HCT116 (cell line): ENCODE results near the gene RGMB. TPM values are rescaled to one million over a fixed set of nuclear protein-coding genes. Genes with fewer than 3 reads are reported as not detected.

Source experiments
- ATAC-seq: fragments of 200-7000 bp; cut with Tn5 transposase; 2 replicates; pipeline ENCODE4 v1.9.1; 2020; ENCODE audit warnings: mild to moderate bottlenecking, moderate library complexity
- BruUV-seq: library from RNA; stranded (reverse); fragments of 400-500 nt; replicated peaks from 2 replicates; lab custom pipeline; 2021; lab: Mats Ljungman, UMichigan
- CTCF ChIA-PET: fragments of 300-600 bp; sonication (Branson Sonifier 250); formaldehyde crosslinking; loops from one replicate; lab custom pipeline; 2021; ENCODE audit warnings: antibody characterized with exemption; lab: Charles Lee
- POLR2A ChIA-PET: fragments of 300-600, 350-600 bp; sonication (Branson Sonifier 250); formaldehyde crosslinking; loops from one replicate; lab custom pipeline; 2021; ENCODE audit warnings: antibody characterized with exemption; lab: Charles Lee
- RAD21 ChIA-PET, 2 experiments: fragments of 300-600 bp; sonication (Branson Sonifier 250); formaldehyde crosslinking; loops; one replicate each; lab custom pipeline; 2023; ENCODE audit warnings: low total read pairs in 2 of 2; ENCODE audit not compliant: uncharacterized antibody in 2 of 2, unreplicated experiment in 2 of 2, low non-redundant PET in 1 of 2; lab: Charles Lee
- DNase-seq: peaks from one replicate; pipeline ENCODE4 v3.0.0-alpha.2; 2010; ENCODE audit warnings: low read depth, low spot score
- H2AFZ ChIP-seq: fragments of 200-600 bp; shearing (Covaris generic), sonication (generic); 2 replicates; pipeline ENCODE4 v1.6.1; 2017; ENCODE audit warnings: low read depth, mixed run types, mixed read lengths, antibody characterized with exemption, low read length; ENCODE audit not compliant: poor library complexity, severe bottlenecking
- H3K27ac ChIP-seq: 2 replicates; pipeline ENCODE4 v1.5.1; 2012; ENCODE audit warnings: low read depth, low read length
- H3K27me3 ChIP-seq: fragments of 200-600 bp; sonication (generic); 2 replicates; pipeline ENCODE4 v1.6.1; 2016; ENCODE audit warnings: mixed run types, low read length, mixed read lengths; ENCODE audit not compliant: insufficient read depth
- H3K36me3 ChIP-seq, 2 experiments: fragments of 200-500 bp in 1 of 2; fragments of 200-600 bp in 1 of 2; sonication (Bioruptor generic) in 1 of 2; sonication (generic) in 1 of 2; 2 replicates each; pipeline versions ENCODE4 v1.5.1 to v1.6.1; 2014 to 2016; ENCODE audit warnings: low read length in 2 of 2, inconsistent platforms in 1 of 2, mixed read lengths in 1 of 2, mixed run types in 1 of 2; ENCODE audit not compliant: insufficient read depth in 2 of 2, control insufficient read depth in 1 of 2
- H3K4me1 ChIP-seq, 2 experiments: fragments of 200-600 bp in 1 of 2; sonication (generic) in 1 of 2; 2 replicates each; pipeline versions ENCODE4 v1.5.1 to v1.6.1; 2012 to 2017; ENCODE audit warnings: low read length in 2 of 2, inconsistent platforms in 1 of 2, mild to moderate bottlenecking in 1 of 2, mixed read lengths in 1 of 2, mixed run types in 1 of 2, moderate library complexity in 1 of 2; ENCODE audit not compliant: insufficient read depth in 2 of 2, control insufficient read depth in 1 of 2
- H3K4me2 ChIP-seq: fragments of 200-600 bp; sonication (generic); 2 replicates; pipeline ENCODE4 v1.6.1; 2017; ENCODE audit warnings: mixed run types, low read length, mixed read lengths
- H3K4me3 ChIP-seq, 2 experiments: fragments of 200-600 bp in 1 of 2; sonication (generic) in 1 of 2; replicated peaks in 1 of 2; 2 replicates each; pipeline ENCODE4 v1.5.1; 2011 to 2016; ENCODE audit warnings: low read length in 2 of 2, control low read depth in 1 of 2, low read depth in 1 of 2, mild to moderate bottlenecking in 1 of 2, mixed read lengths in 1 of 2, mixed run types in 1 of 2
- H3K79me2 ChIP-seq: fragments of 200-600 bp; sonication (generic); 2 replicates; pipeline ENCODE4 v1.6.1; 2017; ENCODE audit warnings: mild to moderate bottlenecking, mixed run types, low read length, moderate library complexity, mixed read lengths; ENCODE audit not compliant: insufficient read depth
- H3K9ac ChIP-seq: fragments of 200-600 bp; sonication (generic); 2 replicates; pipeline ENCODE4 v1.6.1; 2016; ENCODE audit warnings: low read length, mixed read lengths
- H3K9me2 ChIP-seq: fragments of 200-600 bp; sonication (generic), shearing (Covaris generic); 2 replicates; pipeline ENCODE4 v1.6.1; 2017; ENCODE audit warnings: mixed run types, mild to moderate bottlenecking, moderate library complexity; ENCODE audit not compliant: insufficient read depth
- H3K9me3 ChIP-seq, 2 experiments: fragments of 200-500 bp in 1 of 2; fragments of 200-600 bp in 1 of 2; sonication (Bioruptor generic) in 1 of 2; sonication (generic) in 1 of 2; 2 replicates each; pipeline ENCODE4 v1.6.1; 2014 to 2017; ENCODE audit warnings: low read length in 2 of 2, mixed read lengths in 2 of 2, inconsistent platforms in 1 of 2, low read depth in 1 of 2, mild to moderate bottlenecking in 1 of 2, mixed run types in 1 of 2, moderate library complexity in 1 of 2; ENCODE audit not compliant: control insufficient read depth in 1 of 2, insufficient read depth in 1 of 2
- H4K20me1 ChIP-seq: fragments of 200-600 bp; sonication (generic), shearing (Covaris generic); 2 replicates; pipeline ENCODE4 v1.6.1; 2017; ENCODE audit warnings: mixed run types, mild to moderate bottlenecking, moderate library complexity; ENCODE audit not compliant: insufficient read depth
- ATF3 ChIP-seq: IDR thresholded peaks from 2 replicates; pipeline ENCODE4 v1.6.1; 2012
- CBX3 ChIP-seq: IDR thresholded peaks from 2 replicates; pipeline ENCODE4 v1.6.1; 2012; ENCODE audit warnings: low read depth
- EGR1 ChIP-seq: IDR thresholded peaks from 2 replicates; pipeline ENCODE4 v1.6.1; 2012; ENCODE audit warnings: low read depth
- EZH2phosphoT487 ChIP-seq: fragments of 200-600 bp; IDR thresholded peaks from 2 replicates; pipeline ENCODE4 v1.6.1; 2018; ENCODE audit warnings: antibody characterized with exemption, borderline replicate concordance
- FOSL1 ChIP-seq: IDR thresholded peaks from 2 replicates; pipeline ENCODE4 v1.6.1; 2012; ENCODE audit warnings: low read depth
- MAX ChIP-seq: IDR thresholded peaks from 2 replicates; pipeline ENCODE4 v1.6.1; 2012
- POLR2A ChIP-seq: IDR thresholded peaks from 2 replicates; pipeline ENCODE4 v1.7.0; 2011; ENCODE audit warnings: borderline replicate concordance; ENCODE audit not compliant: insufficient read depth, insufficient read length; ENCODE audit errors: extremely low read depth
- POLR2AphosphoS5 ChIP-seq: IDR thresholded peaks from 2 replicates; pipeline ENCODE4 v1.6.1; 2011; ENCODE audit warnings: mild to moderate bottlenecking, low read depth, low read length, moderate library complexity
- SIN3A ChIP-seq: IDR thresholded peaks from 2 replicates; pipeline ENCODE4 v1.6.1; 2012; ENCODE audit warnings: low read depth
- SRF ChIP-seq: IDR thresholded peaks from 2 replicates; pipeline ENCODE4 v1.6.1; 2012; ENCODE audit warnings: low read depth
- TCF7L2 ChIP-seq: IDR thresholded peaks from 2 replicates; pipeline ENCODE4 v1.7.0; 2011; ENCODE audit warnings: borderline replicate concordance, inconsistent platforms; ENCODE audit not compliant: insufficient read depth, insufficient read length; ENCODE audit errors: extremely low read depth
- ZFX ChIP-seq: fragments of 450-650 bp; IDR thresholded peaks from 2 replicates; pipeline ENCODE4 v1.6.1; 2017
- ZNF274 ChIP-seq: fragments of 200-500 bp; sonication (Bioruptor generic); IDR thresholded peaks from 2 replicates; pipeline ENCODE4 v1.6.1; 2014; ENCODE audit warnings: mild to moderate bottlenecking, low read depth, low read length, inconsistent platforms
- intact Hi-C: fragments of 100-400 bp; cut with micrococcal nuclease; formaldehyde crosslinking; loops from 2 replicates; pipeline ENCODE4 v1.10.0; 2022
- total RNA-seq: library from RNA; stranded (reverse); gene quantifications from one replicate; pipeline ENCODE4 v1.2.1, GENCODE V29; 2021; ENCODE audit not compliant: unreplicated experiment
- TF ChIP-seq, protein P1 (sequence below): IDR thresholded peaks from 2 replicates; pipeline ENCODE4 v1.6.1; 2012; ENCODE audit warnings: low read depth
- TF ChIP-seq, protein P2 (sequence below), 3 experiments: fragments of 200-600 bp in 1 of 3; sonication (generic) in 1 of 3; IDR thresholded peaks in 2 of 3; conservative IDR thresholded peaks in 1 of 3; 2 replicates each; pipeline ENCODE4 v1.5.1; 2012 to 2017; ENCODE audit warnings: low read depth in 2 of 3, low read length in 2 of 3, antibody characterized with exemption in 1 of 3, borderline replicate concordance in 1 of 3, control low read depth in 1 of 3, mild to moderate bottlenecking in 1 of 3, mixed read lengths in 1 of 3, mixed run types in 1 of 3, moderate library complexity in 1 of 3; ENCODE audit not compliant: insufficient read depth in 1 of 3

RGMB gene
- total RNA-seq, 1 experiment from 2014 or later: 18.3 TPM

- H2AFZ ChIP-seq: no peak overlapping the region
- H3K4me1 ChIP-seq: peaks cover 19 to 30% of the 10 kb centered on the region in 2 experiments
- peaks cover 6% of the 10 kb centered on the region; the same call in 1 of the 2 replicates for H4K20me1 ChIP-seq
- H3K9ac ChIP-seq: no peak overlapping the region
- DNase-seq (no peak), ATAC-seq (no peak)
- intact Hi-C loops: no loop called here
- no peak overlapping the region for H3K4me3 ChIP-seq
- no peaks in the 10 kb centered on the region for H3K9me2 ChIP-seq
- ChIA-PET POLR2A (no interaction called here), CTCF (no interaction called here), RAD21 (no interaction called here)
- H3K27me3 ChIP-seq: no peaks in the 10 kb centered on the region
- peaks cover 0 to 4% of the 10 kb centered on the region in 2 experiments; a peak in 2 of 4 replicates for H3K36me3 ChIP-seq
- H3K27ac ChIP-seq: no peak overlapping the region
- peaks cover 69% of the 10 kb centered on the region for H3K79me2 ChIP-seq
- no peak overlapping the region for H3K4me2 ChIP-seq
- BruUV-seq: no TSS peak
- no peak for TF ChIP-seq ATF3
- TF ChIP-seq TCF7L2: no peak
- no peak for TF ChIP-seq SRF
- TF ChIP-seq ZNF274: no peak
- TF ChIP-seq SIN3A: no peak
- TF ChIP-seq CBX3: no peak
- TF ChIP-seq FOSL1: no peak
- TF ChIP-seq EGR1: no peak
- TF ChIP-seq, protein P1, sequence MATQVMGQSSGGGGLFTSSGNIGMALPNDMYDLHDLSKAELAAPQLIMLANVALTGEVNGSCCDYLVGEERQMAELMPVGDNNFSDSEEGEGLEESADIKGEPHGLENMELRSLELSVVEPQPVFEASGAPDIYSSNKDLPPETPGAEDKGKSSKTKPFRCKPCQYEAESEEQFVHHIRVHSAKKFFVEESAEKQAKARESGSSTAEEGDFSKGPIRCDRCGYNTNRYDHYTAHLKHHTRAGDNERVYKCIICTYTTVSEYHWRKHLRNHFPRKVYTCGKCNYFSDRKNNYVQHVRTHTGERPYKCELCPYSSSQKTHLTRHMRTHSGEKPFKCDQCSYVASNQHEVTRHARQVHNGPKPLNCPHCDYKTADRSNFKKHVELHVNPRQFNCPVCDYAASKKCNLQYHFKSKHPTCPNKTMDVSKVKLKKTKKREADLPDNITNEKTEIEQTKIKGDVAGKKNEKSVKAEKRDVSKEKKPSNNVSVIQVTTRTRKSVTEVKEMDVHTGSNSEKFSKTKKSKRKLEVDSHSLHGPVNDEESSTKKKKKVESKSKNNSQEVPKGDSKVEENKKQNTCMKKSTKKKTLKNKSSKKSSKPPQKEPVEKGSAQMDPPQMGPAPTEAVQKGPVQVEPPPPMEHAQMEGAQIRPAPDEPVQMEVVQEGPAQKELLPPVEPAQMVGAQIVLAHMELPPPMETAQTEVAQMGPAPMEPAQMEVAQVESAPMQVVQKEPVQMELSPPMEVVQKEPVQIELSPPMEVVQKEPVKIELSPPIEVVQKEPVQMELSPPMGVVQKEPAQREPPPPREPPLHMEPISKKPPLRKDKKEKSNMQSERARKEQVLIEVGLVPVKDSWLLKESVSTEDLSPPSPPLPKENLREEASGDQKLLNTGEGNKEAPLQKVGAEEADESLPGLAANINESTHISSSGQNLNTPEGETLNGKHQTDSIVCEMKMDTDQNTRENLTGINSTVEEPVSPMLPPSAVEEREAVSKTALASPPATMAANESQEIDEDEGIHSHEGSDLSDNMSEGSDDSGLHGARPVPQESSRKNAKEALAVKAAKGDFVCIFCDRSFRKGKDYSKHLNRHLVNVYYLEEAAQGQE: no peak
- TF ChIP-seq, protein P2, sequence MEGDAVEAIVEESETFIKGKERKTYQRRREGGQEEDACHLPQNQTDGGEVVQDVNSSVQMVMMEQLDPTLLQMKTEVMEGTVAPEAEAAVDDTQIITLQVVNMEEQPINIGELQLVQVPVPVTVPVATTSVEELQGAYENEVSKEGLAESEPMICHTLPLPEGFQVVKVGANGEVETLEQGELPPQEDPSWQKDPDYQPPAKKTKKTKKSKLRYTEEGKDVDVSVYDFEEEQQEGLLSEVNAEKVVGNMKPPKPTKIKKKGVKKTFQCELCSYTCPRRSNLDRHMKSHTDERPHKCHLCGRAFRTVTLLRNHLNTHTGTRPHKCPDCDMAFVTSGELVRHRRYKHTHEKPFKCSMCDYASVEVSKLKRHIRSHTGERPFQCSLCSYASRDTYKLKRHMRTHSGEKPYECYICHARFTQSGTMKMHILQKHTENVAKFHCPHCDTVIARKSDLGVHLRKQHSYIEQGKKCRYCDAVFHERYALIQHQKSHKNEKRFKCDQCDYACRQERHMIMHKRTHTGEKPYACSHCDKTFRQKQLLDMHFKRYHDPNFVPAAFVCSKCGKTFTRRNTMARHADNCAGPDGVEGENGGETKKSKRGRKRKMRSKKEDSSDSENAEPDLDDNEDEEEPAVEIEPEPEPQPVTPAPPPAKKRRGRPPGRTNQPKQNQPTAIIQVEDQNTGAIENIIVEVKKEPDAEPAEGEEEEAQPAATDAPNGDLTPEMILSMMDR (IDR thresholded peaks at IDR 0.05 in 2 of 3, conservative IDR thresholded peaks at IDR 0.05 in 1 of 3; ENCODE audit: borderline replicate concordance in 1 of 3, insufficient read depth in 1 of 3, low read depth in 2 of 3, low read length in 2 of 3): no peak
- TF ChIP-seq POLR2AphosphoS5: no peak
- TF ChIP-seq POLR2A: no peak
- no peak for TF ChIP-seq MAX
- no peak for TF ChIP-seq ZFX
- no peak for TF ChIP-seq EZH2phosphoT487
- H3K9me3 ChIP-seq: no peaks in the 10 kb centered on the region
Observed at GRCh38 chr5:98776066-98776705, 2.7 kb downstream of the RGMB start.
